GM21717 (cell line): ENCODE data around the gene JPH4.
"Not testable (repeated sequence)": the region's sequence is repeated elsewhere in the genome, so short reads cannot be mapped to it uniquely, and the experiment has no call there.

ENCODE experiments used
- ATAC-seq: cut with Tn5 transposase; IDR thresholded peaks from one replicate; pipeline ENCODE4 v1.9.1; 2021; ENCODE audit warnings: mild to moderate bottlenecking, moderate library complexity; ENCODE audit not compliant: unreplicated experiment

JPH4 gene

GRCh38 chr14:23609411-23610089 is 31.0 kb upstream of the JPH4 start:
- not testable (repeated sequence) for ATAC-seq

GRCh38 chr14:23609001-23609400 is 30.4 kb upstream of the JPH4 start:
- no peak for ATAC-seq

GRCh38 chr14:23608454-23608853 is 29.9 kb upstream of the JPH4 start:
- ATAC-seq: no peak

GRCh38 chr14:23605931-23606585 is 27.5 kb upstream of the JPH4 start:
- peak; percentile 73 for ATAC-seq

- no peak for ATAC-seq
Observed at GRCh38 chr14:23604675-23605170, 26.1 kb upstream of the JPH4 start.

- ATAC-seq: no peak
Observed at GRCh38 chr14:23604148-23604547, 25.6 kb upstream of the JPH4 start.

GRCh38 chr14:23603103-23603502 is 24.5 kb upstream of the JPH4 start:
- ATAC-seq: no peak

- ATAC-seq: no peak
Observed at GRCh38 chr14:23602181-23603095, 23.8 kb upstream of the JPH4 start.

- ATAC-seq: no peak
Observed at GRCh38 chr14:23601845-23602180, 23.2 kb upstream of the JPH4 start.

GRCh38 chr14:23601424-23601823 is 22.8 kb upstream of the JPH4 start:
- no peak for ATAC-seq

- ATAC-seq: no peak
Observed at GRCh38 chr14:23600806-23601205, 22.2 kb upstream of the JPH4 start.

GRCh38 chr14:23600322-23600707 is 21.7 kb upstream of the JPH4 start:
- no peak for ATAC-seq

- not testable (repeated sequence) for ATAC-seq
Observed at GRCh38 chr14:23594191-23594590, 15.6 kb upstream of the JPH4 start.

- ATAC-seq: no peak
Observed at GRCh38 chr14:23590198-23590597, 11.6 kb upstream of the JPH4 start.

- no peak for ATAC-seq
Observed at GRCh38 chr14:23589606-23590005, 11.0 kb upstream of the JPH4 start.

GRCh38 chr14:23588884-23589598 is 10.5 kb upstream of the JPH4 start:
- peak; percentile 62 for ATAC-seq

GRCh38 chr14:23584527-23585203 is 6.1 kb upstream of the JPH4 start:
- not testable (repeated sequence) for ATAC-seq

- not testable (repeated sequence) for ATAC-seq
Observed at GRCh38 chr14:23583761-23584526, 5.4 kb upstream of the JPH4 start.

GRCh38 chr14:23582906-23583760 is 4.5 kb upstream of the JPH4 start:
- no peak for ATAC-seq
